Stimulated activated CD4-positive, alpha-beta T cell treated with anti-CD3 and anti-CD28 coated beads, Interleukin-4, amount 100 ng/mL, for 1 hour (primary cell): ENCODE measurements around the gene STAMBP.
"Not testable (repeated sequence)": the region's sequence is repeated elsewhere in the genome, so short reads cannot be mapped to it uniquely, and the experiment has no call there.

Experiments
- DNase-seq: peaks from one replicate; pipeline ENCODE4 v3.0.0-alpha.2; 2020

The STAMBP gene

GRCh38 chr2:73828818-73829570, at the start of gene STAMBP:
TSS of gene STAMBP (plus strand) at chr2:73828961. CDS start at chr2:73830857, 1,896 bp downstream.
- peak; percentile 81 for DNase-seq

- peak; percentile 97 for DNase-seq
Observed at GRCh38 chr2:73779467-73780236, 49.1 kb upstream of the STAMBP start, which contains the start of gene DUSP11. TSS of gene DUSP11 (minus strand) at chr2:73780103. CDS start at chr2:73779974, 129 bp downstream.

DNA sequence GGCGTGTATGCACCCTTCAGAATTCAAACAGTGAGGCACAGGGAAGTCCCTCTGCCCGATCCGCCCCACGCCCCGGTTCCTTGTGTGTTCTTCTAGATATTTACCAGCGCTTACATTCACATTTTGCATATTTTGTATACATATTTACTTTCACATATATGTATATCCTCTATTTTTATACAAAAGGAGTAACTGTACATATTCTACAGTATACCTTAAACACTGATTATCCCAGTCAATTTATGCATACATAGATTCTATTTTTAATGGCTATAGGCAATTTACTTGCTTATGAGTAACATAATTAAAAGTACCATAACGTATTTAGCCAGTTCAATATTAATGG, 48.6 kb upstream of the STAMBP start:
- DNase-seq: no peak

DNA sequence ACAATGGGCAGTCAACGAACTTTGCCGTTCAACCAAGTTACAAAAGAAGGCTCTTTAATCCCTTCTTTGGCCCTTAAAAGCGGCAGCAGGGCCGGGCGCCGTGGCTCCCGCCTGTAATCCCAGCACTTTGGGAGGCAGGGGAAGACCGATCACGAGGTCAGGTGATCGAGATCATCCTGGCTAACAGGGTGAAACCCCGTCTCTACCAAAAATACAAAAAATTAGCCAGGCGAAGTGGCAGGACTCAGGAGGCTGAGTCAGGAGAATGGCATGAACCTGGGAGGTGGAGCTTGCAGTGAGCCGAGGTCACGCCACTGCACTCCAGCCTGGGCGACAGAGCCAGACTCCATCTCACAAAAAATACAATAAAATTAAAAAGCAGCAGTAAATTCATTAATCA, 45.4 kb upstream of the STAMBP start:
- DNase-seq: not testable (repeated sequence)

DNA sequence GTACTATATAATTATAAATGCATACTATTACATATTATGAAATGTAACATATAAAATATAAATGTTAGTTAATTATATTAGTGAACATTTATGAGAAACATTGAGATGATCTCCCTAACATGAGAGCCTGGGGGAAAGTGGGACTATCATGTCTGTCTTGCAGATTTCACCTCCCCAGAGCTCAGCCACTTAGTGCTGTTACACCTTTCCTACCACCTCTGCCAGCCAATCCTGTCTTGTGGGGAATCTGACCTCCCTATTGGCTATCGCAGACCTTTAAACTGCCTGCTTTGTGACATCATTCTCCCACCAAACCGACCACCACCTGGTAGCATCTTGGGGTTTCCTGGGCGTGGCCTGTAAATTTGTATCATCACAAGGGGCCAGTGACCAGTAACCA, 44.9 kb upstream of the STAMBP start, which contains the start of gene C2orf78:
C2orf78 (plus strand) TSS at position 301 of the 400 bp plus-strand sequence. CDS start 127 bp downstream, outside the sequence.
- DNase-seq: not testable (repeated sequence)

- DNase-seq: no peak
Observed at GRCh38 chr2:73811878-73812277, 16.9 kb upstream of the STAMBP start.

DNA sequence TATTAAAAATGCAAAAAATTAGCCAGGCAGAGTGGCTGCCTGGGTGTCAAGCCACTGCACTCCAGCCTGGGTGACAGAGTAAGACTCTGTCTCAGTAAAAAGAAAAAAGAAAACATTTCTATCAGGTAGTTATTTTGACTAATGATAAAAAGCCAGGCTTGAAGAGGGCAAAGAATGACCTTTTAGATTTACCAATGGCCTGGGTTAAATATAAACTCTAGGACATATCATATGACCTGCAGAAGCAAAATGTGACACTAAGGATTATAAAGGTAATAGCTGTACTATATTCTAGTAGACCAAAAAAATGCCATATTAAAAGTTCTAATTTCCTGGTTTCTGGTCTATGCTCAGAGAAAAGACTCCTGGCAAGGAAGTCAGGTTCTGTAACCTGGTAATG, 16.1 kb upstream of the STAMBP start:
- DNase-seq: no peak

GRCh38 chr2:73818296-73818695, 10.5 kb upstream of the STAMBP start:
- no peak for DNase-seq

DNA sequence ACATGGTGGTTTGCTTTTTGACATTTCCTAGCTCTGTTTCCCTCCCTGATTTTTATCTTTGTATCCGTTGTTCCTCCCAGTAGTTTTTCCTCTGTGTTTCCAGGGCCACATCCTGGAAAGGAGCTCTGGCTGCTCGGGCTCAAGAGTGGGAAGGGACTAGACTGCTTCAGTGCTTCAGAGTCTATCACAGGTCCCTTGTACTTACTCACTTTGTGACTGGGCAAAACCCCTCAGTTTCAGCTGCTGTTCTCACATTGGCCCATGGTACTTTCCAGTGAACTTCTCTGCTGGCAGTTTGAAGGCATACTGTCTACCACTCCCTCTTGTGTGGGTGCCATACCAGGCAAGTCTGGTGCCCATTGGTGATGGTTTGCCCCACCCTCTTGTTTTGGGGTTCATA, 7.5 kb upstream of the STAMBP start:
- no peak for DNase-seq

DNA sequence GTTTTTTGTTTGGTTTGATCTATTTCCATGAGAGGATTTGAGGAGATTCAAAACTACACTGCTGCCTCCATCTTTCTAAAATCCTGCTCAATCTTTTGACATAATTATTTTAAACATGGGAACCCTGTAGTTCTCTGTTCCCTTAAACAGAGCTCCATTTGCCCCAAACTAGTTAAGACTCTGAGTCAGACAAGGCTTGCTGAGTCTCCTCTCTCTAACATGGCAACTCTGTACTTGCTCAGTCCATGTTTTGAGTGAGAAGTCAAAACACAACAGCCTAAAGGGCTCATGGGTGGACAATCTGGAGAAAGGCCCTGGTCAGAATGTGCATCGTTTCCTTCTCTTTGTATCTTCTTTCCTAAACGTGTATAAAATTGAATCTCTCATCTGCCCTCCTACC, 7.1 kb upstream of the STAMBP start:
- DNase-seq: no peak

GRCh38 chr2:73822276-73822675, 6.5 kb upstream of the STAMBP start:
- no peak for DNase-seq

GRCh38 chr2:73822991-73823390, 5.8 kb upstream of the STAMBP start:
- DNase-seq: no peak

DNA sequence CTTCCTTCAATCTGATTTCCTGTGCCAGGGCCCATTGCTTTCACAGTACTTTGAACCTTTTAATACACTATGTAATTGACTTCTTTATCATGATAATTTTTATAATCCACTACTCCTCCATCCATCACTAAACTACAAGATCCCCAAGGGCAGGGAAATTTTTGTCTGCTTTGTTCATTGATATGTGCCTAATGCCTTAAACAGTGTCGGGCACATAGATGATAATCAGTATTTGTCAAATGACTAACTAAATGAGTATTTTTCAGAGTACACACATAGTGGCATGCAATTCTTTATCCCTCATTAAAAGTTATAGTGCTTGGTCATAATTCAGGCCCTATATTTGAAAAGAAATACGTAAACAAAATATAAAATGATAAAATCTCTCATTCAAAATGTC, 5.3 kb upstream of the STAMBP start:
- DNase-seq: no peak

- DNase-seq: no peak
Observed at GRCh38 chr2:73823916-73824523, 4.7 kb upstream of the STAMBP start.

GRCh38 chr2:73825408-73825807, 3.4 kb upstream of the STAMBP start:
- DNase-seq: no peak

DNA sequence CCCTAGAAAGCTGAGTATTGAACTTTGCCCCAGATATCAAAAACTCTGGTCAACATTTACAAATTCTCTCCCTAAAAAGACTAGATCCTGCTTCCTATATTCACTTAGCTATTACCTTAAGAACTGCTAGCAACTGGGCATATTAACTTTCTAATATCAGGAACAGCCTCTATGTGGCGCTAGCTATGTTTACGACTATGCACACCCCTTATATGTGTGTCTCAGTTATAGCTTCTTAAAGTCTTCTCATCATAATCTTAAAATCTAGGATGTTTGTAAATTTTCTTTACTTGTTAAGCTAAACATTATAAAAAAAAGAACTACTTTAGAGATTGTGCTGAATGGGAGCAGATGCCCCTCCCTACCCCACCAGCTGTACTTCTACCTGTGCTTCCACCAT, 1.7 kb upstream of the STAMBP start:
- no peak for DNase-seq

DNA sequence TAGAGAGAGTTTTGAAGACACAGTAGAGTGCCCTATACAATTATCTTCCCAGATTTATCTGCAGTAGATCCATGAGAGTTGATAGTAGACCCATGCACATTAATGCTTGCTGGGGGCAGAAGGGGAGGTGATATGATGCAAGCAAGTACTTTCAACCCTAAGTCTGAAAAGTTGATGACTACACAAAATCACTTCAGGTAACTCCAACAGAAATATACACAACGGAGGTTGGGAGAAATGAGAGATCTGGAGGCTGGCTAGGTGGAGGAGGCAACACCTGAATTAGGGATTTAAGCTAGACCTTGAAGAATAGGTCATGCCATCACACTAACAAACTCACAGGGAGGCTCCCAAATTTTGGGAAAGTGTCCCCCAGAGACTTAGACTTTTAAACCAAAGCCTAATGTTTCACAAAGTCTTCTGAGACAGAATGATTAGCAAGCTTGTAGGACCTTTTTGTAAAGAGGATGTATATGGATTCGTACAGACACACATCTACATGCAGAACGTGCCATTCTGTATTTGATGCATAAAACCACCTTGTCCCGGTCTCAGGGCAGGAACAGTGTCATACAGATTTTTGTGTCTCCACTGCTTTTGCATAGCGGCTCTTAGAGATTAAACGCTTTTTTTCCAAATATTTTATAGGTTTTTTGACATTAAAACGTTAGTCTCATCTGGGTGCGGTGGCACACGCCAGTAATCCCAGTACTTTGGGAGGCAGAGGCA, 937 bp upstream of the STAMBP start:
- DNase-seq: no peak

DNA sequence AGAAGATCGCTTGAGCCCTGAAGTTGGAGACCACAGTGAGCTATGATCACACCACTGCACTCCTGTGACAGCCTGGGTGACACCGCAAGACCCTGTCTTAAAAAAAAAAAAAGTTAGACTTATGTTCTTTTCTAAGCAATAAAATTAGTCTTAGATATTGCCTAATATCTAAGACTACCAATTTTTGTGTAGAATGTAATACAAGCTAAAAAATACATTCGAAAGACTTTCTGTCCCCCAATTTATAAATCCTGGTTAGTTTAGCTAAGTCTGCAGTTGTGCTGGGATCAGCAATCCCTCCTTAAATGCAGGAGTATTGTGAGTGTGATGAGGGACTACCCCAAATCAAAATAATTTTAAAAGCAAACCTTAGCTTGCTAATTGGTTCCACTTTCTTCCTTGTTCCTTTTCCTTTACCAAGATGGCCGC, 358 bp upstream of the STAMBP start:
- DNase-seq: no peak

DNA sequence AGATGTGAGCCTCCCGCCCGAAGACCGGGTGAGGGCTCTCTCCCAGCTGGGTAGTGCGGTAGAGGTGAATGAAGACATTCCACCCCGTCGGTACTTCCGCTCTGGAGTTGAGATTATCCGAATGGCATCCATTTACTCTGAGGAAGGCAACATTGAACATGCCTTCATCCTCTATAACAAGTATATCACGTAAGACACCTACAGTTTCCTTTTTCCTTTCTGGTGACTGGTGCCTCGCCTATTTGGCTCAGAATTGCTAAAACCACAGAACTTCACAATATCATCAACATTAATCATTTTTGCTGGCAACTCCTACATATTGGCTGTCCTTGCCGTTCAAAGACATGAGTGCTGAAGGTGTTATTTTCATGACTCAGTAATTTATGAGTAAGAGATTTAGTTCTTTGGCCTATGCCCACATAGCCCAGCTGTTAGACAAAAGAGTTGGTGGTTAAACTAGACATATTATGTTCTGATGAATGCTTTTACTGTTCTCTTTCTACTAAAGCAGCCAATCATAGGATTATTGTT, 2.2 kb downstream of the STAMBP start:
- no peak for DNase-seq

DNA sequence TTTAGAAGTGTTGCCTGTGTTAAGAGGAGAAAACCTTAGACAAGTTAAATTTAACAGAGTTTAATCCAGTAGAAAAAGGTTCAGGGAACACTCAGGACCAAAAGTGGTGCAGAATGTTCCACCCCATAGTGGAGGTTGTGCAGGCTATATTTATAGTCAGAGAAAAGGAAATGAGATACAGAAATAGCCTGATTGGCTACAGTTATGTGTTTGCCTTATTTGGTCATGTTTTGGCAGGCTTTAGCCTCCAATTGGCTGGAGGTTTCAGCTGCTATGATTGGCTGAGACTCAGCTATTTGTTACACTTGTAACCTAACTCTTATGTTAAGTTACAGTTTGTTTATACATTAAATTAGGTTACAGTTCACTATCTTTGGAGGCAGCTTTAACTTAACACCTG, 4.2 kb downstream of the STAMBP start:
- no peak for DNase-seq

GRCh38 chr2:73836141-73836943, 7.6 kb downstream of the STAMBP start:
- no peak for DNase-seq
